ENCODE measurements around the gene STX3.
"Not testable (repeated sequence)": the region's sequence is repeated elsewhere in the genome, so short reads cannot be mapped to it uniquely, and the experiment has no call there.

The STX3 gene

GRCh38 chr11:59847626-59848025 is 92.5 kb downstream of the STX3 start:
- no peak for DNase-seq

GRCh38 chr11:59848439-59848838 is 93.3 kb downstream of the STX3 start:
- not testable (repeated sequence) for DNase-seq

DNA sequence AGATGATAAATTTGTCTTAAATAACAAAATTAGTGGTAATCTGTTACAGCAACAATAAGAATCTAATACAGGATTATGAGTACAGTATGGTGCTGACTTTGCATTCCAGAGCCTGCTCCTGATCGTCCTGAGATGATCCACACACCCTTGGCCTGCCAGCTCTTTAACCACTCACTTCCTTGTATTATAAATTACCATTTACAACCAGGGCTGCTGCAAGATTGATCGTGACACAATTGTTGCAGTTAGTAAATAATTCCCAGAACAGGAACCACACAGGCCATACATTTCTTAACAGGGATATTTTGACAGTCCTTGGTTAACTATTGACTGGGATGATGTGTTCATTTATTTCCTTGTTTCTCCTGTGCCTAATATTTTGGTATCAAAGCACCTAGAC is 94.0 kb downstream of the STX3 start:
- no peak for DNase-seq

- not testable (repeated sequence) for DNase-seq
Observed at GRCh38 chr11:59849551-59849950, 94.4 kb downstream of the STX3 start.

GRCh38 chr11:59851416-59851815 is 96.2 kb downstream of the STX3 start:
- not testable (repeated sequence) for DNase-seq

GRCh38 chr11:59854871-59855270 is 99.7 kb downstream of the STX3 start:
- DNase-seq = no peak

All from fibroblast of skin of right biceps (primary cell).